GM19372 (cell line): ENCODE measurements around the gene PLEKHJ1.
"Not testable (repeated sequence)": the region's sequence is repeated elsewhere in the genome, so short reads cannot be mapped to it uniquely, and the experiment has no call there.

ENCODE experiments used
- ATAC-seq: cut with Tn5 transposase; IDR thresholded peaks from one replicate; pipeline ENCODE4 v1.9.1; 2021; ENCODE audit warnings: mild to moderate bottlenecking, low read depth, moderate library complexity; ENCODE audit not compliant: unreplicated experiment

Gene PLEKHJ1

DNA sequence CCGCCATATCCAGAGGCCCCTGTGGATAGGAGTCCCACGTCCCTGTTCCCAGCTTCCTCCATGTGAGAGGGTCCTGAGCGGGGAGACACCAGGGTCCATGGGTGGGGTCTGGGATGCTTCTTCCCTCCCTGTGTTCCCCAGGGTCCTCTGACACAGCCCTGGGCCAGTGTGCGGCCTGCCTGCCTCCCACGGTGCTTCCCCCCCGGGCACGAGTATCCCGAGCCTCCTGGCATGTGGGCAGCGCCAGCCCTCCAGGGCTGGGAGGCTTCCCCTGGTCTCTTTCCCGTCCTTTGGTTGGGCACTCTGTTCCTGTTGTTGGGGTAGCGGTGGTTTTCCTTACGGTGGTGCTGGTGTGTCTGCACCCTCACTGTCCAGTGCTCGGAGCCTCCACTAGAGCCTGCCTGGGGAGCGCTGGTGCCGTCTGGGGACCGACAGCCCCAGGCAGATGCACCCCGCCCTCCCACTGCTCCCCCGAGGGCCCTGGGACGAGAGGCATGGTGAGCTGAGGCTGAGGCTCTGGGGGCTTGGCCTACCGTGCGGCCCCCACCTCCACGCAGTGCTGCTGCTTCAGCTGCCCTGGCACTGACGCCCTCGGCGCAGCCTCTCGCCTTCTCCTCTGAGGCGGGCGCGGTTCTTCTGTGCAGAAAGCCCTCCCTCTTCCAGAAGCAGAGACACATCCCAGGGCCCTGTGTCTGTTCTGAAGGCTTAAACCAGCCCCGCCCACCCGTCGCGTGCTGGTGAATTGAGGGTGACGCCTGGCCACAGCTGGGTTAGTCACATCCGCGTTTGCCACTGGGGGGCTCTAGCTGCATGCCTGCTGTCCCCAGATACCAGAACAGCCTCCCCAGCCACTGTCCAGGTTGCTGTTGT, 27.9 kb downstream of the PLEKHJ1 start:
- ATAC-seq: no peak

DNA sequence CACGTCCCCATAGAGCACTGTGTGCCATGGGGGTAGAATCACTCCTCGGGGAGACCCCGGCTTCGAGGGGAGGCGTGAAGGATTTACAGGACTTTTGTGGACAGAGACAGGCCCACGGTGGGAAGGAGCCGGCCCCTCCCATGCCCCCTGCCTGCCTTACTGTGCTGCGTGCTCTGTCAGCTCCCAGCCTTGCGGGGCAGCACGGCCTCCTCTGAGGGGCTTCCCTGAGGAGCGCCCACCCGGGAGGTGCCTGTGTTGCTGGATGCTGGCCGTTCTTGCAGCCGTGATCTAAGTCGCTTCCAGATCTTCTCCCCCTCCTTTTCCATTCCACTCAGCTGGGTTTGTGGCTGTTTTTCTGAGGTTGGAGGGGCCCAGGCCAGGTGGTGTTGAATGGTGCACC, 29.1 kb downstream of the PLEKHJ1 start:
- no peak for ATAC-seq

DNA sequence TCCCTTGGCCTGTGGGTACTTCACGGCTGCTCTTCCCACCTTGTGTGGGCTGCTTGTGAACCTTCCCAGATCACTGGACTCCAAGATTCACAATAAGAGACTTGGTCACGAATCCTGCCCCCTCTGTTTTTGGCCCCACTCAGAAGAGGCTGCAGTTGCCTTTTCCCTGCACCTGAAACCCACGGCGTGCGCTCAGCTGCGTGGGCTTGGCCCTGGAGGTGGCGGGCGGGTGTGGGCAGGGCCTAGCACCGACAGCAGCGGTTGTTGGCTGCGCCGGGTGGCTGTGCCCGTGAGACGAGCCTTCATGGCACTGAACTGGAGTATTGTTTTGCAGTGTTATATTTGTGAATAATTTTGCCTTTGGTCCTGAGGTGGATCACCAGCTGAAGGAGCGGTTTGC, 33.8 kb downstream of the PLEKHJ1 start:
- ATAC-seq: no peak

- no peak for ATAC-seq
Measured at GRCh38 chr19:2201473-2202148, 34.5 kb downstream of the PLEKHJ1 start.

DNA sequence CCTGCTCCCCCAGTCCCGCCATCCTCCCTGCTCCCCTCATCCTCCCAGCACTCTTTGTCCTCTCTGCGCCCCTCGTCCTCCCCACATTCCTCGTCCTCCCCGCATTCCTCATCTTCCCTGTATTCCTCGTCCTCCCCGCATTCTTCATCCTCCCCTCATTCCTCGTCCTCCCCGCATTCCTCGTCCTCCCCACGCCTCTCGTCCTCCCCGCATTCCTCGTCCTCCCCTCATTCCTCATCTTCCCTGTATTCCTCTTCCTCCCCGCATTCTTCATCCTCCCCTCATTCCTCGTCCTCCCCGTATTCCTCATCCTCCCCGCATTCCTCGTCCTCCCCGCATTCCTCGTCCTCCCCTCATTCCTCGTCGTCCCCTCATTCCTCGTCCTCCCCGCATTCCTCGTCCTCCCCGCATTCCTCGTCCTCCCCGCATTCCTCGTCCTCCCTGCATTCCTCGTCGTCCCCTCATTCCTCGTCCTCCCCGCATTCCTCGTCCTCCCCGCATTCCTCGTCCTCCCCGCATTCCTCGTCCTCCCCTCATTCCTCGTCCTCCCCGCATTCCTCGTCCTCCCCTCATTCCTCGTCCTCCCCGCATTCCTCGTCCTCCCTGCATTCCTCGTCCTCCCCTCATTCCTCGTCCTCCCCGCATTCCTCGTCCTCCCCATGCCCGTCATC, 35.4 kb downstream of the PLEKHJ1 start:
- not testable (repeated sequence) for ATAC-seq

GRCh38 chr19:2199861-2200623, 36.1 kb downstream of the PLEKHJ1 start:
- ATAC-seq: no peak

DNA sequence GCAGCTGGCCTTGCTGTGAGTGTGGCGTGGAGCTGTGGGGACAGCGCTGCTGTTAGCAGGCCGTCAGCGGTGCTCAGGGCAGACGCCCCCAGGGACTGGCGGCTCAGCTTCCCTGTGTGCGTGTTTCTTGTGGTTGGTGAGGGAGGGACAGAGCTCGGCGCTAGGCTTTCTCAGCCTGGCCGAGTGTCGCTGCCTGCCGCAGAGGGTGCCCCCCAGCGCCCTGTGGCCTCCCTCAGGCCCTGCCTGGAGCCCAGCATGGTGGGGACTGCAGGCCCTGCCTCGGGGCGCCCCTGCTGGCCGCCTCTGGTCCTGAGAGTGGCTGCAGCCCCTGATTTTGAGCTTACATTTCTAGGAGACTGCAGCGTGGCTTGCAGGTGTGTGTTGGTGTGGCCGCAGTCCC, 36.9 kb downstream of the PLEKHJ1 start:
- no peak for ATAC-seq

DNA sequence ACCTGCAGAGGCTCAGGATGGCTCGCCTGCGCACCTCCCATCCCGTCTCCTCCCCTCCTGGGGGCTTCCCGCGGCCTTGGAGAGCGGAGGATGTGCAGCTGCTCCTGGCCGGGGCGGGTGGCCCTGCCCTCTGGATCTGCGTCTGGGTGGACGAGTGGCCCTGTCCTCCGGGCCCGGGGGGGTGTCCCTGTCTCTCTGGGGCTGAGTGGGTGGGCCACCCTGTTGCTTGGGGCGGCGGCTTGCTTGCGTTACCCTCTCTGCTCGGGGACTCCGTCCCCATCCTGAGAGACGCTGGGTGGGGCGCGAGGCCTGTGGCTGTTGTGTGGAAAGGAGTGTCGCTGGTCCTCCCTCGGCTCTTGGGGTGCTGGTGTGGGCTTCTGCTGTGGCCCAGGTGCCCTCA, 37.8 kb downstream of the PLEKHJ1 start:
- ATAC-seq: no peak

DNA sequence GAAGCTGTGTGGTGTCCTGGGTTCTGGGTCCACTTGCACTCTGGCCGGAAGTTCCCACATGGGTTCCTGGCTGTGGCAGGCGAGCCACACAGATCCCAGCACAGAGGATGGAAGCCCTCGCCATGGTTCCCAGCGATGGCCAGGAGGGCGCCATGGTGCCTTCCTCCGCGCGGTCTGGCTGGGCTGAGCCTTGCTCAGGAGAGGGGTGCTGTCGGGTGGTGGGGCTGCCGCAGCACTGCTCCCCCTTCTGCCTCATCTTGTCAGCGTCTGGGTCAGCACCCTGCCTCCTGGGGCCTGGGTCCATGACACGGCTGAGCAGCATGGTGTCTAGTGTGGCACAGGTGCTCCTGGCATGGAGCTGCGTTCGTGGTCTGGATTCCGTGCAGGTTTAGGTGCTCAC, 38.9 kb downstream of the PLEKHJ1 start:
- ATAC-seq: no peak

GRCh38 chr19:2195914-2196313, 40.2 kb downstream of the PLEKHJ1 start:
- ATAC-seq: no peak

GRCh38 chr19:2195361-2195760, 40.8 kb downstream of the PLEKHJ1 start:
- no peak for ATAC-seq

DNA sequence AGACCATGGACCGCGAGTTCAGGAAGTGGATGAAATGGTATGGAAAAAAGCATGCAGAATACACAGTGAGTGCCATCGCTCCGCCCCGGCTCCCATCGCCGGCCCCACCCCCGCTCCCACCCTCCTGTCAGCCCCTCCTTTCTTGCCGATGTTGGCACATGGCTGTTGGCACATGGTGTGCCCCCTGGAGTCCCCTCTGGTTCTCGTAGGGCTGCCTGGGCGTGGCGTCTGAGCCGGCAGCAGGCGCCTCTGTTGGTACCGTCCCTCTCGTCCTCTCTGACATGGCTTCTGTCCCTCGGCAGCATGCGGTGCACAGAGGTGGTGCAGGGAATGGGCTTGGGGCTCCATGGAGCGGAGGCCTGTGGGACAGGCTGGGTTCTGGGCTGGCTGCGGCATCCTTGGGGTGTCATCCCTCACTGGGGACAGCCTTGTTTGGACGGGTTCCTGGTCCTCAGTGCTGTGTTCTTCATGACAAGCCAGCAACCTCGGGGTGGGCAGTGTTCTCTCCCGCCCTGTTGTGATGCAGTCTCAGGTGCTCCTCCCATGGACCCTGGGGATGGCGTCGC, 41.5 kb downstream of the PLEKHJ1 start:
- no peak for ATAC-seq

- ATAC-seq: no peak
Measured at GRCh38 chr19:2193807-2194206, 42.3 kb downstream of the PLEKHJ1 start.

DNA sequence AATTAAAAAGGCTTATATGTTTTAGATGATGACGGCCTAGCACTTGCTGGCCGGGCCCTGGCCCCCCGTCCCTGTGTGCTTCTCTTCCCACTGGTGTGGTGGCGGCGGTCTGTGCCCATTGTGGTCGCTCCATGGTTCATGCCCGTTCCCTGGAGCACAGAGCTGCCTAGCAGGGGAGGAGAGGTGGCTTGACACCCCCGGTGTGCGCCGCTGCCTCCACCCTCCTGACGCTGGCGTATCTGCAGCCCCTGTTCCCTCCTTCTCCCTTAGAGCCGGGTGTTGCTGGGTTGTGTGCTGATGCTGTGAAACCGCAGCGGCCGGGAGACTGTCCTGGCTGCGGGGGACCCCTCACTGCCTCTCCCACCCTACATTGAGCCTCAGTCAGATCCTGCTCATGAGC, 43.3 kb downstream of the PLEKHJ1 start:
- ATAC-seq: no peak

- no peak for ATAC-seq
Measured at GRCh38 chr19:2191456-2192310, 44.4 kb downstream of the PLEKHJ1 start.

DNA sequence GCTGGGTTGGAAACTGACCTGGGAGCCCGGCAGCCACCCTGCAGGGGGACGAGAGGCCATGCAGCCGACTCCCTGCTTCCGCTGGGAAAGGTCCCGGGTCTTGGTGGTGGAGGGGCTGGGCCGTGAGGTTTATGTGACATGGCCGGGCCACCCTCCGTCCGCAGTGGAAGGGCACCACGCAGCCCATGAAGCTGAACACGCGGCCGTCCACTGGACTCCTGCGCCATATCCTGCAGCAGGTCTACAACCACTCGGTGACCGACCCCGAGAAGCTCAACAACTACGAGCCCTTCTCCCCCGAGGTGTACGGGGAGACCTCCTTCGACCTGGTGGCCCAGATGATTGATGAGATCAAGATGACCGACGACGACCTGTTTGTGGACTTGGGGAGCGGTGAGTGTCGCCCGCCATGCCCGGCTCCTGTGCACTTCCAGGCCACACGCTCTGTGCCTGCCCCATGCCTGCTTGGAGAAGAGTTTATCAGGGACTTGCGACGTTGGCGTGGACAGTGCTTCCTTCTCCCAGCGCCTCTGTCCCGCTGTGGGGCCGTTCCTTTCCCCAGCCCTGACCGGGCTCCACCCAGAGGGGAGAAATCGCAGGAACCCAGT, 45.2 kb downstream of the PLEKHJ1 start:
- no peak for ATAC-seq

DNA sequence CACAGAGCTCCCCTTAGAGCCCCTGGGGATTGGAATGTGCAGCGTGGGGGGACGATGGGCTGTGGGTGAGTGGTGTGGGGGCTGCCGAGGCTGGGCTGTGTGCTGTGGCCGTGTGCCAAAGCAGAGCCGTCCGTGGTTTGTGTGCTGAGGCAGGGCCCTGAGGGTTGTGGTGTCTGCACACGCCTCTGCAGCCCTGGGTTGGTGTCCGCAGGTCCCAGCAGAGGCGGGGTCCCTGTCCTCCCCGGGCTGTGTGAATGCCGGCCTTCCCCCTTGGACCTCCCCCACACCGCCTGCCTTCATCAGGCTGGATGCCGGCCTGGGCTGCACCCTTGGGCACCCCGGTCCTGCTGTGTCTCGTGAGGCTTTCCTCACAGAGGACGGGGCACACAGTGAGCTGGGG, 46.2 kb downstream of the PLEKHJ1 start:
- no peak for ATAC-seq

DNA sequence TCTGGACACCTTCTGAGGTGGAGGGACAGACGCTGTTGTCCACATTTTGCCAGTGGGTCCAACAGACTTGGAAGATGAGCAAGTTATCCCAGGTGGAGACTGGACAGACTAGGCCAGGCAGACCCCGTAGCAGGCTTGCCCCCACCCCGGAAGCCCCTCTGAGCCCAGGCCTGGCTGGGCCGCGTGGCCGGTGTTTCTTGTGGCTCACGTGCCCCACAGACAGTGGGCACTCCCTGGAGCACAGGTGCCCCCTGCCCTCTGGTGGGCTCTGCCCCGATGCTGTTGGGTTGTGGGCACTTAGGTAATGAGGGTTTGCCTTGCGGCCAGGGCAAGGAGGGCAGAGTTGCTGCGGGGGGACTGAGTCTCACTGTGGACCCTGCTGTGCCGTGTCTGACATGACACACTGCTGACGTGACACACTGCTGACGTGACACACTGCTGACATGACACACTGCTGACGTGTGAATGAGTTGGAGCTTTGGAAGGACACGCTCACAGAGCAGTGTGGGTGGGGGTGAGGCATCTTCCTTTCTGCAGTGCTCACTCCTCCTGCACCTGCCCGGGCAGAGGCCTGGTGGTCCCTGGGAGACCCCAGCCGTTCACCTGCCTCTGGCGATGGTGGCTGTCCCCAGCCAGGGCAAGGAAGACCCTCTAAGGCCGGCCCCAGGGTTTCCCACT, 47.3 kb downstream of the PLEKHJ1 start:
- ATAC-seq: no peak

DNA sequence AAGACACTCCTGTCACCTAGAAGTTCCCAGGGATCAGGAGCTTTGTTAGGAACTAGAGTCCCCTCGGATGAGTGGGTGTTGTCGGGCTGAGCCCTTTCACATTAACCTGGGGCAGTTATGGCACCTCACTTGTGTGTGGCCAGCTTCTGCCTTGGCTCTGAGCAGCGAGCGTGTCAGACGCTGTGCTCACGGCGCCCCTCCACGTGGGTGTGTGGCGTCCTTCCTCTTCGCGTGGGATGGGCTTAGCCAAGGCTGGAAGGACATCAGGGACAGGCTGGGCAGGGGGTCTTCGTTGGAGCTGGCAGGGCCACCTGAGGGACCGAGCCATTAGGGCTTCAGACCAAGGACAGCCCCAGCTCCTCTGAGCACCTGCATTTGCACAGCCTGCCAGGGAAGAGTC, 49.0 kb downstream of the PLEKHJ1 start:
- no peak for ATAC-seq
